Brain pericyte (primary cell): ENCODE data around the gene EMCN.
"Not testable (repeated sequence)": the region's sequence is repeated elsewhere in the genome, so short reads cannot be mapped to it uniquely, and the experiment has no call there.

Experiments used
- DNase-seq: peaks from one replicate; pipeline ENCODE4 v3.0.0-alpha.2; 2012; ENCODE audit warnings: low read depth, low spot score

Gene EMCN

GRCh38 chr4:100379583-100380105 is 138.2 kb downstream of the EMCN start:
- DNase-seq = no peak

- no peak for DNase-seq
Observed at GRCh38 chr4:100372432-100372831, 145.4 kb downstream of the EMCN start.

GRCh38 chr4:100369871-100370270 is 148.0 kb downstream of the EMCN start:
- DNase-seq = no peak

GRCh38 chr4:100367451-100367850 is 150.4 kb downstream of the EMCN start:
- no peak for DNase-seq

GRCh38 chr4:100366213-100366612 is 151.6 kb downstream of the EMCN start:
- DNase-seq = no peak

- no peak for DNase-seq
Observed at GRCh38 chr4:100362366-100362765, 155.5 kb downstream of the EMCN start.

- DNase-seq = no peak
Observed at GRCh38 chr4:100361336-100361735, 156.5 kb downstream of the EMCN start.

GRCh38 chr4:100360211-100360610 is 157.6 kb downstream of the EMCN start:
- no peak for DNase-seq

- no peak for DNase-seq
Observed at GRCh38 chr4:100359441-100359840, 158.4 kb downstream of the EMCN start.

GRCh38 chr4:100357542-100357941 is 160.3 kb downstream of the EMCN start:
- DNase-seq = no peak

- DNase-seq = no peak
Observed at GRCh38 chr4:100356172-100356571, 161.7 kb downstream of the EMCN start.

GRCh38 chr4:100352352-100352751 is 165.5 kb downstream of the EMCN start:
- DNase-seq = not testable (repeated sequence)

GRCh38 chr4:100348473-100348872 is 169.3 kb downstream of the EMCN start:
- DNase-seq = no peak

GRCh38 chr4:100347241-100347640 is 170.6 kb downstream of the EMCN start:
- DNase-seq = no peak

GRCh38 chr4:100345585-100345984 is 172.2 kb downstream of the EMCN start:
- no peak for DNase-seq
